SH-SY5Y (cell line): ENCODE measurements around the gene SPTBN5.

Experiments
- GATA2 ChIP-seq: IDR thresholded peaks from 2 replicates; pipeline ENCODE4 v1.6.1; 2011; ENCODE audit warnings: mild to moderate bottlenecking, low read depth, low read length
- GATA3 ChIP-seq: IDR thresholded peaks from 2 replicates; pipeline ENCODE4 v1.6.1; 2011; ENCODE audit warnings: low read depth, mild to moderate bottlenecking, low read length, moderate library complexity

DNA sequence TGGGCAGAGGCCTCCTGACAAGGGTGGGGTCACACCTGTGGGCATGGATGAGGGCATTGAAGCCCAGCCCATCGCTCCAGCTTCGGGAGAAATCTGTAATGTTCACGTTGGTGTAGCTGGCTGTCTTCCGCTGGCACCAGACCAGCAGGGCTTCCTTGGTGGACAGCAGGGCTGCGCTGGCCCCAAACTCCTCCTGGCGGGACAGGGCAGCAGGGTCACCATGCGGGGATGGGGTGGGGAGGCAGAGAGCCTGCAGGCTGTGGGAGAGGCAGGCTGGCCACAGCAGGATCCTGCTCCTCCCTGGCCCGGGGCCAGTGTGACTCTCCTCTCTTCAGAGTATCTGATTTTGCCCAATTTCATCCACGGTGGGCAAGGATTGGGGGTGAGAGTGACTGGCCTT lies 6.0 kb downstream of the SPTBN5 start:
- TF ChIP-seq GATA2: no peak
- no peak for TF ChIP-seq GATA3
